IMR-90 (cell line): ENCODE measurements around the gene CDK14. TPM values are rescaled to one million over a fixed set of nuclear protein-coding genes. Genes with fewer than 3 reads are reported as not detected.

Source experiments
- ATAC-seq: fragments of 200-7000 bp; cut with Tn5 transposase; 2 replicates; pipeline ENCODE4 v1.9.1; 2020; ENCODE audit warnings: low read depth, mild to moderate bottlenecking, moderate library complexity
- BruUV-seq: library from RNA; stranded (reverse); fragments of 400-500 nt; replicated peaks from 2 replicates; lab custom pipeline; 2021; lab: Mats Ljungman, UMichigan
- CTCF ChIA-PET: fragments of 300-600 bp; formaldehyde crosslinking; extraction: SDS; loops from one replicate; lab custom pipeline; 2021; ENCODE audit warnings: antibody characterized with exemption; lab: Yijun Ruan, JAX
- POLR2A ChIA-PET: fragments of 300-600 bp; sonication (Branson Sonifier 250); formaldehyde crosslinking; loops from one replicate; lab custom pipeline; 2022; ENCODE audit warnings: antibody characterized with exemption; ENCODE audit not compliant: unreplicated experiment; lab: Charles Lee
- DNase-seq: peaks from one replicate; pipeline ENCODE4 v3.0.0; 2013
- H2AFZ ChIP-seq: replicated peaks from 2 replicates; pipeline ENCODE3; 2013; ENCODE audit warnings: low read length, mild to moderate bottlenecking; ENCODE audit not compliant: poor library complexity
- H2AK5ac ChIP-seq: 2 replicates; pipeline ENCODE4 v1.6.1; 2013; ENCODE audit warnings: low read depth, low read length, inconsistent platforms
- H2AK9ac ChIP-seq: replicated peaks from 2 replicates; pipeline ENCODE3; 2013; ENCODE audit warnings: mild to moderate bottlenecking, low read depth, low read length, moderate library complexity; ENCODE audit not compliant: poor library complexity
- H2BK120ac ChIP-seq: 2 replicates; pipeline ENCODE4 v1.6.1; 2013; ENCODE audit warnings: low read depth, low read length, inconsistent platforms
- H2BK15ac ChIP-seq: 3 replicates; pipeline ENCODE4 v1.6.1; 2013; ENCODE audit warnings: low read depth, low read length, inconsistent platforms
- H2BK20ac ChIP-seq: 2 replicates; pipeline ENCODE4 v1.6.1; 2013; ENCODE audit warnings: low read depth, mild to moderate bottlenecking, inconsistent platforms, low read length, moderate library complexity
- H2BK5ac ChIP-seq: 2 replicates; pipeline ENCODE4 v1.6.1; 2013; ENCODE audit warnings: mild to moderate bottlenecking, low read depth, low read length, inconsistent platforms; ENCODE audit not compliant: poor library complexity, severe bottlenecking
- H3K14ac ChIP-seq: replicated peaks from 2 replicates; pipeline ENCODE4 v1.6.1; 2013; ENCODE audit warnings: low read depth, low read length, inconsistent platforms
- H3K18ac ChIP-seq: 2 replicates; pipeline ENCODE4 v1.6.1; 2013; ENCODE audit warnings: low read depth, low read length, control low read depth
- H3K23ac ChIP-seq: 2 replicates; pipeline ENCODE4 v1.6.1; 2013; ENCODE audit warnings: low read depth, low read length, inconsistent platforms
- H3K27ac ChIP-seq: 2 replicates; pipeline ENCODE4 v1.5.1; 2013; ENCODE audit warnings: mild to moderate bottlenecking, control low read depth, low read length; ENCODE audit not compliant: insufficient read depth
- H3K27me3 ChIP-seq: 2 replicates; pipeline ENCODE4 v1.6.1; 2013; ENCODE audit warnings: low read length; ENCODE audit not compliant: control insufficient read depth, insufficient read depth
- H3K36me3 ChIP-seq: 2 replicates; pipeline ENCODE4 v1.6.1; 2013; ENCODE audit warnings: low read length, mixed read lengths; ENCODE audit not compliant: control insufficient read depth, insufficient read depth
- H3K4ac ChIP-seq: 2 replicates; pipeline ENCODE4 v1.6.1; 2013; ENCODE audit warnings: low read depth, low read length, inconsistent platforms
- H3K4me1 ChIP-seq: 2 replicates; pipeline ENCODE4 v1.6.1; 2013; ENCODE audit warnings: low read length, mixed read lengths; ENCODE audit not compliant: control insufficient read depth, insufficient read depth
- H3K4me2 ChIP-seq: 2 replicates; pipeline ENCODE4 v1.6.1; 2013; ENCODE audit warnings: low read depth, mild to moderate bottlenecking, control low read depth, low read length, moderate library complexity
- H3K4me3 ChIP-seq: 2 replicates; pipeline ENCODE4 v1.5.1; 2013; ENCODE audit warnings: low read depth, mild to moderate bottlenecking, control low read depth, low read length, moderate library complexity; ENCODE audit not compliant: insufficient read depth
- H3K56ac ChIP-seq: 2 replicates; pipeline ENCODE4 v1.6.1; 2013; ENCODE audit warnings: low read length, inconsistent platforms; ENCODE audit not compliant: insufficient read depth; ENCODE audit errors: extremely low read depth
- H3K79me1 ChIP-seq, 2 experiments: 2 replicates each; pipeline ENCODE4 v1.6.1; 2013; ENCODE audit warnings: low read length in 2 of 2, inconsistent platforms in 1 of 2, low read depth in 1 of 2
- H3K9ac ChIP-seq: 2 replicates; pipeline ENCODE4 v1.6.1; 2013; ENCODE audit warnings: low read depth, low read length, control low read depth
- H3K9me1 ChIP-seq: 2 replicates; pipeline ENCODE4 v1.6.1; 2013; ENCODE audit warnings: low read length, inconsistent platforms; ENCODE audit not compliant: insufficient read depth
- H3K9me3 ChIP-seq: 2 replicates; pipeline ENCODE4 v1.6.1; 2013; ENCODE audit warnings: low read length; ENCODE audit not compliant: control insufficient read depth, insufficient read depth
- H4K20me1 ChIP-seq: 2 replicates; pipeline ENCODE4 v1.6.1; 2013; ENCODE audit warnings: low read length, inconsistent platforms; ENCODE audit not compliant: insufficient read depth
- H4K5ac ChIP-seq: 2 replicates; pipeline ENCODE4 v1.6.1; 2013; ENCODE audit warnings: mild to moderate bottlenecking, low read depth, low read length, control low read depth
- H4K8ac ChIP-seq, 2 experiments: 2 replicates each; pipeline ENCODE4 v1.6.1; 2013; ENCODE audit warnings: low read depth in 2 of 2, low read length in 2 of 2, control low read depth in 1 of 2, inconsistent platforms in 1 of 2
- H4K91ac ChIP-seq: 2 replicates; pipeline ENCODE4 v1.6.1; 2013; ENCODE audit warnings: low read depth, low read length, inconsistent platforms; ENCODE audit not compliant: insufficient read depth
- BHLHE40 ChIP-seq: fragments of 150-350 bp; IDR thresholded peaks from 2 replicates; pipeline ENCODE4 v1.6.1; 2016; ENCODE audit warnings: mild to moderate bottlenecking, low read depth, low read length
- POLR2A ChIP-seq: IDR thresholded peaks from 2 replicates; pipeline ENCODE4 v1.6.1; 2012; ENCODE audit warnings: mild to moderate bottlenecking, low read depth, low read length
- RFX5 ChIP-seq: IDR thresholded peaks from 2 replicates; pipeline ENCODE4 v1.8.0; 2012; ENCODE audit warnings: low read depth, mild to moderate bottlenecking, low read length, moderate library complexity
- WGBS, 2 experiments: methylation state at CpG; one replicate each; pipeline versions ENCODE4 v1.1.5 to v1.1.7; 2013; ENCODE audit warnings: missing lambda C conversion rate in 2 of 2; ENCODE audit not compliant: insufficient read length in 1 of 2; ENCODE audit errors: extremely low coverage in 2 of 2; 5-methylcytosine and 5-hydroxymethylcytosine counted together
- dilution Hi-C: fragments of 300-500 bp; cut with HindIII; formaldehyde crosslinking; loops from one replicate; pipeline ENCODE4 v1.14.3; 2018; ENCODE audit warnings: low sequenced_read_pairs; ENCODE audit not compliant: unreplicated experiment
- in situ Hi-C: fragments of 300-500 bp; cut with MboI; formaldehyde crosslinking; loops from 3 replicates; pipeline ENCODE4 v1.14.3; 2019; ENCODE audit warnings: low sequenced_read_pairs, inconsistent platforms, mixed read lengths
- intact Hi-C: fragments of 100-400 bp; cut with micrococcal nuclease; formaldehyde crosslinking; loops from 2 replicates; pipeline ENCODE4 v1.10.0; 2022
- polyA plus RNA-seq, 3 experiments: library from polyadenylated mRNA; depleted of rRNA; stranded (reverse); fragments of >200 nt; gene quantifications; 2 replicates each; pipeline ENCODE4 v1.2.3, GENCODE V29; 2012; ENCODE audit warnings: low replicate concordance in 1 of 3
- total RNA-seq: library from RNA; depleted of rRNA; stranded (reverse); fragments of >200 nt; gene quantifications from 2 replicates; pipeline ENCODE4 v1.2.3, GENCODE V29; 2012
- TF ChIP-seq, protein P1 (sequence below): fragments of 150-350 bp; IDR thresholded peaks from 2 replicates; pipeline ENCODE4 v1.6.1; 2016; ENCODE audit warnings: low read depth, mild to moderate bottlenecking, low read length, moderate library complexity, borderline replicate concordance

The CDK14 gene
- total and polyA plus RNA-seq, 2 of the 4 experiments (the other 2 are of a cell fraction), result 10.1 to 29.6 TPM

DNA sequence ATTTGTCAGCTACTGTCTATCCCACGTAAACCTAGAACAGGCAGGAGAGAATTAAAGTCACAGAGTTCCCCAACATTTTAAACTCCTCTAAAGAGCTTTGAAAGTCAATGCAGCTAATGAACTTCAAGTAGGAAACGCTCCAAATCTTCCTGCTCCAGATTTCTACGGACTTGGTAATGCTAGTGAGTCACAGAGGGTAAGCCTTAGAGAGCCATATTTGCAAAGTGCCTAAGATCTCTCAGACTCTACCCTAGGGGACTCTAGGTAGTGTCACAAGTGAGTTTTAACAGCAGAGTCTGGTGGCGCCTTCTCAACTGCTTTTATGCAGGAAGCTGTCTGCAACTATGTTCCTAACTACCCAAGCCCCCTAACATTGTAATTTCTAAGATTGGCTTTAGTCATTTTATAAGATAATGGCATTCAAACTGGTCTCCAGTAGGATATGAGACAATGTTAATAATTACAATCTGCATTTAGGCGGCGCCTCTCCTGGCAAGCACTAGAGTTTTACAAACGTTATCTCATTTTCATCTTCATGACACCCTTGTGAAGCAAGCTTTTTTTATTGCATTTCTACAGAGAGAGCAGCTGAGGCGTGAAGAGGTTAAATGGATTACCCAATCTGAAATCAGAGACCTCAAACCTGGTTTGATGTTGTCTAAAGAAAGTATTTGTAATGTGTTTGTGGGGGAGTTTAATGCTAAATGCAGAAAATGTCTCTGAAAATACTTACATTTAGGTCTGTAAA, 646.1 kb downstream of the CDK14 start:
- no peak overlapping the region for H3K27ac ChIP-seq
- no peak overlapping the region for H2AK5ac ChIP-seq
- H4K20me1 ChIP-seq, result no peaks in the 10 kb centered on the region
- intact Hi-C loops, result no loop called here
- no peak overlapping the region for H2BK5ac ChIP-seq
- no peaks in the 10 kb centered on the region for H3K36me3 ChIP-seq
- H2BK120ac ChIP-seq, result no peak overlapping the region
- dilution Hi-C loops, result no loop called here
- no peak overlapping the region for H3K18ac ChIP-seq
- peaks cover 12% of the 10 kb centered on the region for H3K9me1 ChIP-seq
- peak; percentile 66 for DNase-seq
- H4K5ac ChIP-seq, result no peak overlapping the region
- H3K4me2 ChIP-seq, result no peak overlapping the region
- H4K91ac ChIP-seq, result no peak overlapping the region
- no TSS peak for BruUV-seq
- no peak overlapping the region for H3K4ac ChIP-seq
- H2BK20ac ChIP-seq, result no peak overlapping the region
- H3K23ac ChIP-seq, result no peak overlapping the region
- H3K4me3 ChIP-seq, result no peak overlapping the region
- H3K56ac ChIP-seq, result no peak overlapping the region
- in situ Hi-C loops, result no loop called here
- CTCF ChIA-PET, result interaction anchor here (0.7 kb wide), 1 partner anchor 22 kb away, joined by 3 read pairs; no protein-coding TSS in a partner anchor
- TF ChIP-seq, protein P1, sequence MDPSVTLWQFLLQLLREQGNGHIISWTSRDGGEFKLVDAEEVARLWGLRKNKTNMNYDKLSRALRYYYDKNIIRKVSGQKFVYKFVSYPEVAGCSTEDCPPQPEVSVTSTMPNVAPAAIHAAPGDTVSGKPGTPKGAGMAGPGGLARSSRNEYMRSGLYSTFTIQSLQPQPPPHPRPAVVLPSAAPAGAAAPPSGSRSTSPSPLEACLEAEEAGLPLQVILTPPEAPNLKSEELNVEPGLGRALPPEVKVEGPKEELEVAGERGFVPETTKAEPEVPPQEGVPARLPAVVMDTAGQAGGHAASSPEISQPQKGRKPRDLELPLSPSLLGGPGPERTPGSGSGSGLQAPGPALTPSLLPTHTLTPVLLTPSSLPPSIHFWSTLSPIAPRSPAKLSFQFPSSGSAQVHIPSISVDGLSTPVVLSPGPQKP, result no peak
- TF ChIP-seq RFX5 (no peak), BHLHE40 (no peak), POLR2A (no peak)
- H3K14ac ChIP-seq, result no peak overlapping the region
- POLR2A ChIA-PET, result no interaction called here
- H2AK9ac ChIP-seq, result no peak overlapping the region
- peaks cover 18% of the 10 kb centered on the region for H3K4me1 ChIP-seq
- H3K9ac ChIP-seq, result no peak overlapping the region
- H2BK15ac ChIP-seq, result no peak overlapping the region
- no peak overlapping the region for H4K8ac ChIP-seq
- H3K27me3 ChIP-seq, result no peaks in the 10 kb centered on the region
- H3K9me3 ChIP-seq, result no peaks in the 10 kb centered on the region
- H2AFZ ChIP-seq, result no peak overlapping the region
- no CpG with 5 or more reads among the region's 8 CpGs for WGBS, 2 experiments
- ATAC-seq, result peak; percentile 68
- no peaks in the 10 kb centered on the region for H3K79me1 ChIP-seq
